NCI-H1417 (cell line): ENCODE results near the gene ACTG1.

ENCODE experiments used
- DNase-seq, 3 experiments: peaks; one replicate each; lab custom pipeline; 2025; lab: John Stamatoyannopoulos, UW

Gene ACTG1

GRCh38 chr17:81512562-81513371, at the start of gene ACTG1:
Gene ACTG1, minus strand, starts transcription at chr17:81512799. Its CDS starts 445 bp downstream, at chr17:81512354.
- peak; percentile 94 to 96 (median 94) for DNase-seq

DNA sequence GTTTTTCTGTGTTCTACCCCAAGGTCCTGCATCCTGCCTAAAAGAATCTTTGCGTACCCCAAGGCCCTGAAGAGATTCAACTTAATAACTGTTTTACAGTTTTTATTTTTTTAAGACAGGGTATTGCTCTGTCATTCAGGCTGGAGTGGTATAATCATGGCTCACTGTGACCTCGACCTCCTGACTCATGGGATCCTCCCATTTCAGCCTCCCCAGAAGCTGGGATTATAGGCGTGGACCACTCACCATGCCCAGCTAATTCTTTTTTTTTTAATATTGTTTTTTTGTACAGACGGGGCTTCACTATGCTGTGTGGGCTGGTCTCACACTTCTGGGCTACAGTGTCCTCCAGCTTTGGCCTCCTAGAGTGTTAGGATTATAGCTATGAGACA, 48.9 kb upstream of the ACTG1 start:
- DNase-seq: no peak

DNA sequence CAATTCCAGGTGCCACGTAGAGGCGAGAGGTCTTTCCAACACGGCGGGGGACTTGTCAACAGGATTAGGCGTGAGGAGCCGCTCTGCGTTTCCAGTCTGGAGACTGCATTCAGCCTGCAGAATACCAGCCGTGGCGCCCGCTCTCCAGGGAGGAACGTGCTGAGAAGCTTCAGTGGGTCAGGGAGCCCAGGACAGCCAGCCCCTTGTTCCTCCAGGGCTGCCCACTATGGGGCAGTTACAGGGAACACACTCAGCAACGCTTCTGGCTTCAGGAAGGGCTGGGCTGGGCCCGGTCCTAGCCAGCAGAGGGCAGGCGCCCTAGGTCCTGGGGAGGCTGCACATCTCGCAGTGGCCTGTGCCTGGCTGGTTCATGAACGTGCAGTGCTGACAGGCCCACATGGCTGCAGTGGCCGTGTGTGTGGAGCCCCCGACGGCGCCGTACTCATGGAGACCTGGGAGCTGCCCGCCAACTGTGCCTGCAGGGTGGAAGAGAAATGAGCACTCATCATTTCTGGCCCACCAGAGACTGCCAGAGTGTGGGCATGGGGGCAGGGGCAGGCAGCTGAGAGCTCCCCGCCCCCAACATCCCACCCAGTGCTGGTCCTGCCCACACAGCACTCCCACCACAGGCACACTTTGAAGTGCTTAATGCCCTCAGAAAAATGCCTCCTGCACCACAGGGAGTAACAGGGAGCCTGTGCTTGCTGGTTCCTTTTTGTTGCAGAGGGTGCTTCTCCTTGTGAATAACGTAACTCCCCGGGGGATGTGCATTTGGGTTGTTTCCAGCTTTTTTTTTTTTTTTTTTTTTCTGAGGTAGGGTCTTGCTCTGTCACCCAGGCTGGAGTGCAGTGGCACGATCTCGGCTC, 46.6 kb upstream of the ACTG1 start:
- DNase-seq: no peak

DNA sequence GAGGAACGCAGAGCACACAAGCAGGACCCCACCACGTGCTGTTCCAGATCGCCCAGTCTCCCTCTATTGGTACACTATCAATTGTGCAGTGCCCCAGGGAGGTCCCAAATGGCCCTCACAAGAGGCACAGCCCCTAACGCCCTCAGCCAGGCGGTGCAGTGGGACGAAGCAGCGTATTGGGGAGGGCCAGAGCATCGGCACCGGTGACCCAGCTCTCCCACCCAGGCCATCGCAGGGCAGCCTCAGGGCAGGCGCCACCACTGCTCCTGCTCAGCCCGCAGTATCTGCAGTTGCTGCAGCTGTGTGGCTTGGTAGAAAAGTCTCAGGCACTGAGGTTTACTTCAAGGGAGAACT, 45.5 kb upstream of the ACTG1 start:
- DNase-seq: no peak

DNA sequence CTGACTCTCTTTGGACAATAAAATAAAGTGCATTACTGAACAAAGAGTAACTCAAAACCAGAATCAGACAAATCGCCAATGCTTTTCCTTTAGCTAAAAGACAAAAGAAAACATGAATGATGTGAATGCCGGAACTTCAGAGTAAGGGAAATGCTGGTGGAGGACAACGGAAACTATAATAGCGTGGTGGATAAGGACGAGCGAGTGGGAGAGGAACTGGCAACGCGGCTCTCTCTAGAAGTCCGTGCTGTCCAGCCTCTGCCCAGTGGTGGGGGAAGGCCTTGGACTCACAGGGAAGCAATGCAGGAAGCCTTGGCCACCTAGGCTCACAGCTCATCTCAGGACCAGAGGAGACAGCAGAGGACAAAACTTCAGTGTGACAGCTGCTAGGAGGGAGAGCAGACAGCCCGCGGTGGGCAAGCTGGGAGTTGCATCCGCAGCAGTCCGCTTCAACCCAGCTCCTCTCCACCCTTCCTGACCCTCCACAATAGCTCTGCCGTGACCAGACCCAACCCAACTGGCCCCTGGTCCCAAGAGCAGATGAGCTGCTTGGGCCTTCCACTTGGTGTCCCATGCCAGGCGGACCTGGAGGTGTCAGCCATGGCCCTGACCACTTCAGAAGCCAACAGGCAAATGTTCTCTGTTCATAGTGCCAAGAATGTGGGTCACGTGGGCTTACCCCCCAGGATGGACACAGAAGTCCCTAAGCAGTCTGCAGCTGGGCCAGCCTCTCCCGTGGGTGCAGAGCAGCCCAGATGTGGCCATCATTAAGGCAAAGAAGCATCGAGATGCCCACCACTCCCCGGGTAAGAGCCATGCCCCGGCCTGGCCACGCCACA, 44.9 kb upstream of the ACTG1 start:
- DNase-seq: no peak

DNA sequence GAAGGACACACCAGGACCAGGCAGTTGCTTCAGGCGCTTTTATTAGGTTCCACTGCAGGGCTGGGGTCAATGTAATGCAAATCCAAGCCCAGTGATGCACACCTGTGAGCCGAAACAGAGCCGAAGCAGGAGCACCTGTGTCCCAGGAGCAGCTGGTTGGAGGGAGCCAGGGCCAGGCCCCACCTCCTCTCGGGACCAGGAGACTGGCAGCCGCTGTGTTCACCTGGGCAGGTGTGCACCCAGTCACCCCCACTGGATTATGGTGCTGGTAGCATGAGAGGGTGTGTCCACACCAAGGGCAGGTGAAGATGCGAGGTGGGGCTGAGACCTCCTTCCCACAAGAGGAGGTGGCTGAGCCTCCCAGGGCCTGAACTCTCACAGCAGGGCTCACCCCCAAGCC, 44.3 kb upstream of the ACTG1 start:
- DNase-seq: peak in 1 of 3 experiments; percentile 43

- DNase-seq: peak in 2 of 3 experiments; percentile 13 to 19
Measured at GRCh38 chr17:81556175-81556691, 43.6 kb upstream of the ACTG1 start.

DNA sequence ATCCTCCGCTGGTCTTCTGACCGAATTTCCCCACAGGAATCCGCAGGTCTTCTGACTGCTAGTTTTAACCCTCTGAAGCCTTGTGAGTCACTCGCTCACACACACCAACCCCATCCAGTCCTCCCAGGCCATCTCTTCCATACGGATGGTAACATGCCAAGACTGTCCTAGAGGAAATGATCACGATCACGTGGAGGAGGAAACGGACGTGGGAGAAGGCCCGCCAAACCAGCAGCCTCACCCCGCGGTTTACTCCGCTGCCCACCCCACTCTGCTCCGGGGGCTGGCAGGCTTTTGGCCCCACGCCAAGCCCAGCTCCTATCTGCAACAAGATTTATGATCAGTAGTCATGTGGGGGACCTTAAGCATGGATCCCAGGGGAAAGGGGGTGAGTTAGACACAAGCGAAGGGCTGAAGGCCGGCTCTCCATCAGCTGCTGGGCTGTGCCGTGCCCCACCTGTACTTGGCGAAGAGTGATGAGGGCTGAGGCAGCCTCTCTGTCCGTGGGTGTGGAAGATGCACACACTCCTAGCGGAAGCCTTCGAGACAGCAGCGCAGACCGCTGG, 41.1 kb upstream of the ACTG1 start:
- peak; percentile 57 to 87 (median 73) for DNase-seq

GRCh38 chr17:81553018-81553615, 40.5 kb upstream of the ACTG1 start:
- DNase-seq: peak; percentile 86 to 95 (median 87)

- peak; percentile 82 to 91 (median 84) for DNase-seq
Measured at GRCh38 chr17:81552244-81553017, 39.8 kb upstream of the ACTG1 start, which contains the start of gene FAAP100. Gene FAAP100, minus strand, starts transcription at chr17:81552353. Its CDS starts 23 bp downstream, at chr17:81552330.

DNA sequence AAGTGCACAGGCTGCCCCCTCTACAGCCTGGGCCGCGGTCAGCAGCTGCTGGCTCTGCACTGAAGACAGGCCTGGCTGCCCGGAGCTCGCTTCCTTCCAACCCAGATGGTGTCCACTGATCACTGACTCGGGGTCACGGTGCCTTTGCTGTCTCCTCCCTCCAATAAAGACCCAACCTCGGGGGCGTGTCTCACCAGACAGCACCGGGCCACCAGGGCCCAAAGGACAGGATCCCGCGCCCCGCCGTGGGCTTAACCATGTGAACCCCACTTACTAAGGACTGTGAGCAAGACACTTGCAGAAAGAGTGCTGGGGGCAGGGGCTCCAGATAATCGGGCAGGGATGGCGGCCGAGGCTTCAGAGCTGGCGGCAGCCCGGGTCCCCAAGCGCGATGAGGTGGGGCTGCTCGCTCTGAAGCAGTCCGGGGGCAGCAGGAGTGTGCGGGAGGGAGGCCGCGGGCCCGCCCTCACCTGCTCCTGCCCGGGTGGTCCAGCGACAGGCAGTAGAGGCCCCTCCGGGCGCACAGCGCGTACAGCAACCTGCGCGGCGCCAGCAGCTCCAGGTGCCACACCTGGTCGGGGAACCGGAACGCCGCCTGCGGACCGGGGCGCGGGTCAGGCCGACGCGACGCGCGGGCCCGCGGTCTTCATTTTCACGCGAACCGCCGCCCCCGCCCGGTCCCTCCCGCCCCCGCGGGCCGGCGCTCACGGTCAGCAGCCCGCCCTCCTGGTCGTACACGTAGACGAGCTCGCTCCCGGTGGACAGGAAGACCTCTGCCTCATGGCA, 39.1 kb upstream of the ACTG1 start:
- DNase-seq: peak in 1 of 3 experiments; percentile 54

DNA sequence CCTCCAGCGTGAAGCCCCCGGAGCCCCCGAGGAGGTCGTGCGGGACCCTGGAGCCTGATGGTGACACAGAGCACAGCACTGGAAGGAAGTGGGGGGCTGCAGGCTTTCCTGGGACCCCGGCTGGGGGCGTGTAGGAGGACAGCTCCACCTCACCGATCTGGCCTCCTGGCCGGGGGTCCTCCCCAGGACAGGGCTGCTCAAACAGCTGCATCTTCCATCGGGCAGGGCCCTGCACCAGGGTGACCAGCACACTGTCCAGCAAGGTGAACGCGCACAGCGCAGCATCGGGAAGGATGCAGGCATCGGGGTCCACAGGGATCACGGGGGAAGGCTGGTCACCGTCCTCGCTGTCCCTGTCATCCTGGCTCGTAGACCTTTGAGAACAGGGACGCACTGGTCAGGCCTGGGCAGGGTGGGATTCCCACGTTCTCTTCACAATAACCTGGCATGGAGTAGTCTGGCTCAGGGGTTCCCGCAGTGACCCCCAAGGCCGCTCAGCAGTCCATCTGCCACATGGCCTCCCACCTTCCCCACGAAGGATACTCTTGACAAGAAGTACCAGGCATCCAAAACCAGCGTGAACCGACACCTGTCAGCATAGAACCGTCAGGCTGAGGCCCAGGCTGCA, 38.3 kb upstream of the ACTG1 start:
- no peak for DNase-seq

- no peak for DNase-seq
Measured at GRCh38 chr17:81550285-81550684, 37.7 kb upstream of the ACTG1 start.

GRCh38 chr17:81549826-81550225, 37.2 kb upstream of the ACTG1 start:
- no peak for DNase-seq

DNA sequence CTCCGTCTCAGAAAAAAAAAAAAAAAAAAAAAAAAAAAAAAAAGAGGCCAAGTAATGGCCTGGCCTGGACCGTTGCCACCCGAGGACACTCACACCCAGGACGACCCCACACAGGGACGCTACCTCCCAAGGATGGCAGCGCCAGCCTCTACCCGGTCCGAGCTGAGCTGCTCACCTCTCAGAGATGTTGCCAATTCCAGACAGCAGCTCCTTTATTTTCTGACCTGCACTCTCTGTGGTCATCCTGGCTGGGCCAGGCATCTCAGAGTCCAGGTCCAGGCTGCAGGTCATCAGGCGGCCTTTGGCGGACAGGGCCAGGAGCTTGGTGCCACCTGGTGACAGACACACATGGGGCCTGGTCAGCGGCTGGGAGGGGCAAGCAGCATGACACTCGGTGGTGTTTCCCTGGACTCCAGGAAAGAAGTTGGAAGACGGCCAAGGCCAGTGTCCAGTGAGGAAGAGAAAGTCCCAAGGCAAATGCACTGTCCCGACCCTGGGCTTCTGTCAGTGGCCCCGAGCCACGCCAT, 36.5 kb upstream of the ACTG1 start:
- no peak for DNase-seq

GRCh38 chr17:81547614-81547982, 35.0 kb upstream of the ACTG1 start:
- no peak for DNase-seq

DNA sequence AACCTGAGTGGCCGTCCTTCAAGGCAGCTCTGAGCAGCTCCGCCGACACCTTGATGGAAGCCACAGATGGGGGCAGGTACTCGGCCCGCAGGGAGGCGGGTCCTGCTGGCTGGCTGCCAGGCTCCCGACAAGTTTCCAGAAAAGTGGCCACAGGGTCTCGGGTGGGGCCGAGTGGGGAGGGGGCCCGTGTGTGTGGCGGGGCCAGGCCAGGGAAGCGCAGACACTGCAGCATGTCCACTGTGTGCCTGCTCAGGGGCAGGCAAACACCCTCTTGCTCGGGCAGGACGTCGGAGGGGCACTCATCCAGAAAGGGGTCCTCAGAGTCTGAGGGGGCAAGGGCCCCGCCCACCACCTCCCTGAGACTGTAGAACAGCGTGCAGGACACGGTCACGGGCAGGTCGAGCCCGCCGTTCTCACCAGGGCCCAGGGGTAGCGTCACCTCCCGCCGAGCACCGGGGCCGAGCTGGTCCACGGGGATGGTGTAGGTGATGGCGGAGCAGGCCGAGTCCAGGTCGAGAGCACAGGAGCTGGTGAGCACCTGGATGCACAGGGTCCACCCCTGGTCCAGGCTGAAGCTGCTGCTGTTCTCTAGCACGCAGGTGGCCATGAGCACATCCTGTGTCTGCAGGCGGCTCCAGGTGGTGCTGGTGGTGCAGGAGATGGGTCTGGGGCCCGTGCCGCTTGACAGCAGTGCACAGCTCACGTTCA, 34.5 kb upstream of the ACTG1 start:
- DNase-seq: no peak
